Prostate gland (tissue), 2 donors: Measurements from ENCODE around the gene CEP131.

Experiments used
- CTCF ChIP-seq, 4 experiments: fragments of 200-600 bp in 2 of 4; fragments of 450-650 bp in 2 of 4; sonication (generic) in 2 of 4; IDR thresholded peaks; 1 replicate in 3 of 4; 2 replicates in 1 of 4; pipeline ENCODE4 v1.5.1; 2016 to 2019; ENCODE audit warnings: antibody characterized with exemption in 4 of 4, mild to moderate bottlenecking in 2 of 4, moderate library complexity in 2 of 4
- POLR2AphosphoS5 ChIP-seq: sonication (generic); formaldehyde crosslinking; IDR thresholded peaks from one replicate; pipeline ENCODE4 v1.6.1; 2017; ENCODE audit warnings: antibody characterized with exemption

GRCh38 chr17:81143200-81143527 lies 79.6 kb downstream of the CEP131 start:
- TF ChIP-seq CTCF (IDR thresholded peaks at IDR 0.05) (no peak), POLR2AphosphoS5 (no peak)
